Adipose tissue (tissue), 3 donors: ENCODE results near the gene UFC1. TPM values are rescaled to one million over a fixed set of nuclear protein-coding genes. Genes with fewer than 3 reads are reported as not detected.

Source experiments
- H3K27ac ChIP-seq: one replicate; pipeline ENCODE4 v1.5.1; 2013; ENCODE audit warnings: low read depth, low read length
- WGBS, 3 donors: extraction: QIAGEN DNeasy Blood & Tissue Kit; methylation state at CpG; one replicate each; pipeline ENCODE4 v1.1.7; 2013; 5-methylcytosine and 5-hydroxymethylcytosine counted together
- polyA plus RNA-seq, 3 donors: library from polyadenylated mRNA; stranded (reverse); fragments of 200-250 nt; gene quantifications; one replicate each; pipeline ENCODE4 v1.2.3, GENCODE V29; 2013
- donor health status: healthy with polysubstance abuse.
- donor health status: Bipolar disorder and iron deficiency.
- donor health status: healthy.

Gene UFC1
- polyA plus RNA-seq, 3 donors, result 100 to 147 (median 131) TPM

DNA sequence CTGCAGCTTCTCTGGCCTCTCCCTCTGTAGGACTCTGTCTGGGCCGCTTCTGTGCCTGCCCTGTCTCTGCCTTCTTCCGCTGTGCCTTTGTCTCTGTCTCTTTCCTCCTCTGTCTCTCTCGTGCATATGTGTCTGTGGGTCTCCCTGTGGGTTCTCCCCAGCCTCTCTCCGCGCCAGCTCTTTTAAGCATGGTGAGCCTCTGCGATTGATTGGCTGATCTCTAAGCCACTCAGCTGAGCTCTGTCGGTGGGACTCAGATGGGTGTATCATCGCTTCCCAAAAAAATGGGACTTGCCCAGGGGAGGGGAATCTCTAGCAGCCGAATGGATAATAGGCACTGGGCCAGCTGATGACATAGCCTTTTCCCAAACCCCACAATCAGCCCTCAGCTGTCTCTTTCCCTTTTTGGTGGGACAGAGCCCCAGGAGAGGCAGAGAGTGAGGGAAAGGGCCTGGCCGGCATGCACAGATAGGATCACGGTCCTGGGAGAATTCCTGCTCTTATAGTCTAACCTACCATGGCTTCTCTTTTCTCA is 45.2 kb downstream of the UFC1 start, which contains the start of gene ADAMTS4:
TSS of gene ADAMTS4 (minus strand) at position 158 of the 535 bp plus-strand sequence. CDS start 427 bp downstream, outside the sequence.
- WGBS, 3 donors, result 43 to 75% (median 45%) methylated on average over 11 of the region's 11 CpGs
- peak within 1 kb of the TSS; percentile 97 for H3K27ac ChIP-seq

DNA sequence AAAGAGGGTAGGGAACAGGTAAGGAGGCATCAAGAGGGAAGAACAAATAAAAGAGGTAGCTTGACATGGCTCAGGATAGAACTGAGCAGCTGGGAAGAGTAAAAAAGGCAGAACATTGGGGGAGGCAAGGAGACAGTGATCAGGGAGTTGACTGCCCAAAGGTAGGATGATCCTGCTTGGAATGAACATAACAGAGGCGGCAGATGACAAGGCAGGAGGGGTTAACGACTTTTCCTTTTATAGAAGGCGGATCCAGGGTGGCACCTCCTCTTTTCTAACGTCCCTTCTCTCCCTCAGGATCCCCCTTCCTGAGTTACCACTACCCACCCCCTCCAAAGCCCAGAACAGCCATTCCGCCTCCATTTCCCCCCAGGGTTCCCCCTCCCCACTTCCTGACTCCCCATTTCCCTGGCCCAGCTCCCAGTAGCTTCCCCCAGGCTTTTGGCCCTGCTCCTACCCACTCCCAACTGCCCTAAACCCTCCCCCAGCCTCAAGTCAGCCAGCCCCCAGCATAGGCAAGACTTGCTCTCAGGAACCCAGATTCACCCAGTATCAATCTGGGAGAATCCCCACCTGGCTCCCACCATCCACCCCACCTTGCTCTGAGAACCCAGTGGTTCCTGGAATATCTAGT is 45.8 kb downstream of the UFC1 start:
- 22 to 59% (median 38%) methylated on average over 5 of the region's 5 CpGs for WGBS, 3 donors
- H3K27ac ChIP-seq, result peak overlapping the region; percentile 97

DNA sequence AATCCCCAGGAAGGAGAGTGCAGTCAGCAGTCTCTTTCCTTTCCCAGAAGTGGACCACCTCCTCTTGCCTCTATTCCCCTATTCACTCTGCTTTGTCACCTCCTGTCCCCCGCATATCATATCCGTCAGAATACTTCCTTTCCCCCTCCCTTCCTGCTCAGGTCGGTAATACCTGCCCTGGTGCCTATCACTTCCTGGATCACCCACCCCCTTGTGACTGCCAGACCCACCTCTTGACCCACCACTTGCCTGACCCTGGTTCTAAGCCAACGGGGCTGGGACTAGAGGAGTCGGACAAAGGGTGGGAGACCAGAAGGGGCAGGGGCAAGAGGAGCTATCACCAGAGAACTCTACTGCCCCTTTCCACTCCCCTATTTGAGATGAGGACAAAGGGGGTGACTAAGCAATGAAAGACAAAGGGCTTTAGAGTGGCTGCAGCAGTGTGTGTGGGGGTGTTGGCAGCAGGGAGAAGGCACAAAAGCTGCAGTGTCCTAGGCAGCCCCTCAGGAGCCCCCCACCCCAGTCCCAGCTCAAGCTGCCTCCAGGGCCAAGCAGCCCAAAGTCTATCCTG is 46.7 kb downstream of the UFC1 start:
- WGBS, 3 donors, result 45 to 71% (median 65%) methylated on average over 5 of the region's 5 CpGs
- peak overlapping the region; percentile 97 for H3K27ac ChIP-seq

DNA sequence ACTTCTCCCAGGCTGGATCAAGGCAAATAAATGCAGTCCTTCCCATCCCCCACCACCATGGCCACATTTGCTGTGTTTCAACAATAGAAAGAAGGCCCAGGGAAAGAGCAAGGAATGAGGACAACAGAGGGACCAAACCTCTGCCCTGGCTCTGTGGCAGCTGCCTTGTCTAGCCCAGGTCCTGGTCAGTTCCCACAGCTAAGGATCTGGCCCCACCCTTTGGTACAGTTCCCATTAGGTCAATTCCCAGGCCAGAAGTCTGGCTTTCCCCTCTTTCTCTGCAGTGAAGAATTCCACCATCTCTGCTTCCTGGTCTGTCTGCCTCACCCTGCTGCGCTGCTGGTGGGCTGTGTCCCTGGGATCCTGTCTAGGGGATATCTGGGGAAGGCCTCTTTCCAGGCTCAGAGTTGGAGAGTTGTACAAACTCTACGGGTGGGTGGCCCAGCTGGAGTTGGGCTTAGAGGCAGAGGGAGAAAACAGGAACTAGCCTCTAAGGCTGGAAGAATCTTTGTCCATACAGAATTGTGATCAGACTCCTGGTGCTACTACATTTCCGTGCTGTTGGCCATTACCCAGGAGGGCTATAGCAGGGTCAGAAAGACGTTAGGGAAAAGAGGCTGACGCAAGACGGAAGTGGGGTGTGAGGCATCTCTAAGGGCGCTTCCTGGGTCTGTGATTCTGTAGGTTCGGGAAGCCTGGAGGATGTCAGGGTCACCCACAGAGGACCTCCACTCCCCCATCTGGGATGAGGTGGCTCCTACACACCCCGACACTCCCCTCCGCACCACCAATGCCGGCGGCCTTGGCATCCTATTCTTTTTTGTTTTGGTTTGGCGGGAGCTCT is 47.4 kb downstream of the UFC1 start:
- peak overlapping the region; percentile 97 for H3K27ac ChIP-seq
- 26 to 78% (median 30%) methylated on average over 13 of the region's 13 CpGs for WGBS, 3 donors

DNA sequence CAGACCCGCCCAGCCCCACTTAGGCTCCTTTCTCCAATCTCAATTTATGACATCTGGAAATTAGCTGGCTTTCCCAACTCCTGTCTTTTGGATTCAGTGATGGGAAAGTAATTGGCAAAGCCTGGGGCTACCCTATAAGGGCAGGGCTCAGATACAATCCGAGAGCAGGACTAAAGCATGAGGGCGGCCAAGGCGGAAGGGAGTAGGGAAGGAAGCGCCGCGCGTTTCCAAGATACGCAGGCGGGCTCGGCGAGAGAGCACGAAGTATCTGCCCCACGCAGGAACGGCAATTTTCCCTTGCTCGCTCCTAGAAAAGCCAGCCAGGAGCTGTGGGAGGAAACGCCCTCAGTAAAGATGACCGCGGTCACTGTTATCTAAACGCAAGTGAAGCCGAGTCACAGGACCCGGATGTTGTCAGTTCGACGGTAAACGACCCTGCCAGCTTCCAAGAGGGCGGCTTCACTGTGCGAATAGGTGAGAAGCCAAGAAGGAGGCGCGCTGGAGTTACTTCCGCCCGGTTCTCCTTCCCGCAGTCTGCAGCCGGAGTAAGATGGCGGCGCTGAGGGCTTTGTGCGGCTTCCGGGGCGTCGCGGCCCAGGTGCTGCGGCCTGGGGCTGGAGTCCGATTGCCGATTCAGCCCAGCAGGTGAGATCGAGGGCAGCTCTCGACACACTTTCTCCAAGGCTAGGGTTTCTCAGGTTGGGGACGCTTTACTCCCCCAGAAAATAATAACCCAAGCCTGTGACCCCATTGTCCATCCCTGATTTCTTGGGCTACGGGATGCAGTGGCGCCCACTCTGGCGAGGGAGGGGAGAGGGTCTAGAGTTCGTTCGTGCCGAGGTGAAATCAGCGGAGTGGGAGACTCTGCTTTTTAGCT is 48.3 kb downstream of the UFC1 start, which contains the start of gene NDUFS2:
TSS of gene NDUFS2 (plus strand) at position 532 of the 877 bp plus-strand sequence. CDS start at position 551, 19 bp downstream.
- peak within 1 kb of the TSS; percentile 97 for H3K27ac ChIP-seq
- WGBS, 3 donors, result 2 to 3% (median 3%) methylated on average over 53 of the region's 53 CpGs

DNA sequence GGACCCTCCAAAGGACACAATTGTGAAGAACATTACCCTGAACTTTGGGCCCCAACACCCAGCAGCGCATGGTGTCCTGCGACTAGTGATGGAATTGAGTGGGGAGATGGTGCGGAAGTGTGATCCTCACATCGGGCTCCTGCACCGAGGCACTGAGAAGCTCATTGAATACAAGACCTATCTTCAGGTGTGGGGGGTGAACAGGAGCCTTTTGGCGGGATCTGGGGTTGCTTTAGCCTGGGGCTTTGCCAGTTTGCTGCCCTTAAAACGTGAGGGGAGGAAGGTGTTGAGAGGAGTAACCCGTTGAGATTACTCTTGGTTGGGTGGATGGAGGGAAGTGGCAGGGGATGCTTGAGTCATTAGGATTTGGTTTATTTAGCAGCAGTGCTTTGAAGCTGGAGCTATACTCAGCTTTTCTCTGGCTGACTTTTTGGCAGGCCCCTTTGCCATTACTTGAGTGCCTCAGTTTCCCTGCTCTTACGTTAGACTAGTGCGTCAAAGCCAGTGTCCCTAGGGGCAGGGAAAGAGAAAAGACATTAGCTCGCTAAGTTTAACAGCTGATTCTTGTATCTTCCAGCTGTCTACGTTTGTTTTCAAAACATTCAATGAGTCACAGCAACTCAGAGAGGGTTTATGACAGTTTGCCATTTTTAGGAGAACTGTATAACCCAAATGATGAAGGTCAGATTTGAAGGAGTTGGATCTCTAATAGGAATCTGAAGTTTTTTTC is 52.8 kb downstream of the UFC1 start:
- WGBS, 3 donors, result 81 to 91% (median 83%) methylated on average over 12 of the region's 12 CpGs
- H3K27ac ChIP-seq, result peak overlapping the region; percentile 3

DNA sequence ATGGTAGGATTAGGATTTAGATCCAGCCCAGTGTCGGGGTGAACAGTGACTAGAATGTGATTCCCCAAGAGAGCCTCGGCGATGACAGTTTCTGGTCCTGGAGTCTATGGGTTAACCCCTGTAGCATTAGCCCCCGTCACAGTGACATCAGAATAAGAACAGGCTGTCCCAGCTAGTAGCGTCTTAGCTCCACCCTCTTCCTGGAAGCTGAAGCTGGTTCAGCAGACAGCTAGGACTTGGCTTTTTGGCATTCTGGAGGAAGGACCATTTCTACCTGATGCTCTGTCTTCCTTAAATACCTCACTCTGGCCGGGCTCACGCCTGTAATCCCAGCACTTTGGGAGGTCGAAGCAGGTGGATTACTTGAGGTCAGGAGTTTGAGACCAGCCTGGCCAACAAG is 53.4 kb downstream of the UFC1 start:
- WGBS, 3 donors, result 65 to 75% (median 68%) methylated on average over 8 of the region's 8 CpGs
- H3K27ac ChIP-seq, result no peak overlapping the region

Other genes with a start within 250 kb of the UFC1 start
- 1 to 10 TPM in 1 of 3 donors, under 1 TPM in 2; 0.21 to 8.9 (median 0.37) TPM for gene ITLN2, start 199.2 kb upstream of the UFC1 start, polyA plus RNA-seq
- 10 to 100 TPM; 18.3 to 33.9 (median 26.2) TPM for gene F11R, start 132.8 kb upstream of the UFC1 start, polyA plus RNA-seq
- gene TSTD1, start 115.0 kb upstream of the UFC1 start, polyA plus RNA-seq, result 10 to 100 TPM; 33.7 to 78.1 (median 52.5) TPM
- gene USF1, start 108.0 kb upstream of the UFC1 start, polyA plus RNA-seq, result 10 to 100 TPM; 35.0 to 54.3 (median 47.2) TPM
- gene ARHGAP30, start 84.1 kb upstream of the UFC1 start, polyA plus RNA-seq, result 10 to 100 TPM in 1 of 3 donors, 1 to 10 TPM in 2; 2.3 to 10.8 (median 9.8) TPM
- gene NECTIN4, start 64.4 kb upstream of the UFC1 start, polyA plus RNA-seq, result 1 to 10 TPM in 1 of 3 donors, under 1 TPM in 1, not detected in 1; 0.52 to 3.3 TPM
- 1 to 10 TPM; 1.2 to 9.0 (median 1.5) TPM for gene KLHDC9, start 55.6 kb upstream of the UFC1 start, polyA plus RNA-seq
- gene PFDN2, start 35.9 kb upstream of the UFC1 start, polyA plus RNA-seq, result 100 to 1,000 TPM in 2 of 3 donors, 10 to 100 TPM in 1; 53.0 to 201 (median 139) TPM
- gene NIT1, start 35.9 kb upstream of the UFC1 start, polyA plus RNA-seq, result 10 to 100 TPM; 23.7 to 48.1 (median 41.2) TPM
- 10 to 100 TPM; 17.4 to 46.3 (median 29.7) TPM for gene DEDD, start 21.3 kb upstream of the UFC1 start, polyA plus RNA-seq
- 10 to 100 TPM; 13.2 to 26.7 (median 18.8) TPM for gene USP21, start 5.5 kb downstream of the UFC1 start, polyA plus RNA-seq
- 10 to 100 TPM; 11.1 to 33.1 (median 16.2) TPM for gene PPOX, start 12.4 kb downstream of the UFC1 start, polyA plus RNA-seq
- gene B4GALT3, start 23.5 kb downstream of the UFC1 start, polyA plus RNA-seq, result 10 to 100 TPM; 23.7 to 36.1 (median 26.4) TPM
- 100 to 1,000 TPM in 1 of 3 donors, 10 to 100 TPM in 1, 1 to 10 TPM in 1; 5.9 to 188 (median 37.3) TPM for gene ADAMTS4, start 45.1 kb downstream of the UFC1 start, polyA plus RNA-seq
- 100 to 1,000 TPM in 1 of 3 donors, 10 to 100 TPM in 2; 68.4 to 163 (median 86.3) TPM for gene NDUFS2, start 48.4 kb downstream of the UFC1 start, polyA plus RNA-seq
- gene FCER1G, start 61.3 kb downstream of the UFC1 start, polyA plus RNA-seq, result 100 to 1,000 TPM in 2 of 3 donors, 10 to 100 TPM in 1; 28.6 to 258 (median 227) TPM
- not detected for gene APOA2, start 69.7 kb downstream of the UFC1 start, polyA plus RNA-seq
- 10 to 100 TPM in 2 of 3 donors, 1 to 10 TPM in 1; 3.8 to 12.6 (median 11.7) TPM for gene TOMM40L, start 72.1 kb downstream of the UFC1 start, polyA plus RNA-seq
- under 1 TPM in 2 of 3 donors, not detected in 1; 0.21 to 0.22 TPM for gene NR1I3, start 84.2 kb downstream of the UFC1 start, polyA plus RNA-seq
- under 1 TPM in 2 of 3 donors, not detected in 1; 0.26 to 0.52 TPM for gene PCP4L1, start 104.8 kb downstream of the UFC1 start, polyA plus RNA-seq
- gene MPZ, start 156.0 kb downstream of the UFC1 start, polyA plus RNA-seq, result 1 to 10 TPM; 1.2 to 3.5 (median 2.6) TPM
- 100 to 1,000 TPM in 2 of 3 donors, 10 to 100 TPM in 1; 76.3 to 230 (median 151) TPM for gene SDHC, start 160.4 kb downstream of the UFC1 start, polyA plus RNA-seq
- gene CFAP126, start 213.9 kb downstream of the UFC1 start, polyA plus RNA-seq, result under 1 TPM in 2 of 3 donors, not detected in 1; 0.10 to 0.63 TPM